Mesothelial cell of epicardium (in vitro differentiated cells): Measurements from ENCODE around the gene MYO6. TPM values are rescaled to one million over a fixed set of nuclear protein-coding genes. Genes with fewer than 3 reads are reported as not detected.

Source experiments
- DNase-seq, 2 experiments: peaks; one replicate each; pipeline ENCODE4 v3.0.0; 2021; ENCODE audit warnings: low spot score in 2 of 2; ENCODE audit not compliant: unreplicated experiment in 2 of 2
- H3K27ac Mint-ChIP-seq: 2 replicates; pipeline ENCODE4 v1.8.0; 2021; ENCODE audit warnings: mixed read lengths
- H3K27me3 Mint-ChIP-seq: 2 replicates; pipeline ENCODE4 v1.8.0; 2021; ENCODE audit warnings: low read depth, mixed read lengths
- H3K36me3 Mint-ChIP-seq: 2 replicates; pipeline ENCODE4 v1.8.0; 2021; ENCODE audit warnings: mixed read lengths
- H3K4me1 Mint-ChIP-seq: 2 replicates; pipeline ENCODE4 v1.8.0; 2021; ENCODE audit warnings: mixed read lengths
- H3K4me3 Mint-ChIP-seq: 2 replicates; pipeline ENCODE4 v1.8.0; 2021; ENCODE audit warnings: mild to moderate bottlenecking, moderate library complexity, mixed read lengths
- H3K9me3 Mint-ChIP-seq: 2 replicates; pipeline ENCODE4 v1.8.0; 2021; ENCODE audit warnings: mixed read lengths
- CTCF ChIP-seq: fragments of 200-600 bp; sonication (generic); IDR thresholded peaks from one replicate; pipeline ENCODE4 v1.5.0; 2021; ENCODE audit warnings: antibody characterized with exemption; ENCODE audit not compliant: unreplicated experiment
- total RNA-seq: library from RNA; stranded (reverse); gene quantifications from 3 replicates; pipeline ENCODE4 v1.2.1, GENCODE V29; 2021

The MYO6 gene
- total RNA-seq, 1 donor from 2014 or later: 70.0 TPM

DNA sequence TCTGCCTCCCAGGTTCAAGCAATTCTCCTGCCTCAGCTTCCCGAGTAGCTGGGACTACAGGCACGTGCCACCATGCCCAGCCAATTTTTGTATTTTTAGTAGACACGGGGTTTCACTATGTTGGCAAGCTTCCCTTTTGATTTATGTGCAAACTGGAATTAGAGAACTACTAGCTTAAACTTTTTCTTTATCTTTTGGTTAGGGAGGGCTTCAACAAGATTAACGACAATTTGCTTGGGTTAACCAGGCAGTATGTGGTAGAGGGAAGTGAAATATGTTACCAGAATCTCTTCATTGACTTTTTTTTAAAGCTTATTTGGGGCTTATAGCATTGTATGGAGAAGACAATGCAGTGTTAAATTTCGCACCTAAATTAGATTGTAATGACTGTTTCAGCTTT is 9.0 kb downstream of the MYO6 start:
- DNase-seq: no peak
- Mint-ChIP-seq H3K36me3 (peaks cover 5% of the 10 kb centered on the region), H3K4me1 (peaks cover 24% of the 10 kb centered on the region), H3K27me3 (no peaks in the 10 kb centered on the region), H3K27ac (no peak overlapping the region), H3K9me3 (no peaks in the 10 kb centered on the region), H3K4me3 (no peak overlapping the region)
- no peak for TF ChIP-seq CTCF

DNA sequence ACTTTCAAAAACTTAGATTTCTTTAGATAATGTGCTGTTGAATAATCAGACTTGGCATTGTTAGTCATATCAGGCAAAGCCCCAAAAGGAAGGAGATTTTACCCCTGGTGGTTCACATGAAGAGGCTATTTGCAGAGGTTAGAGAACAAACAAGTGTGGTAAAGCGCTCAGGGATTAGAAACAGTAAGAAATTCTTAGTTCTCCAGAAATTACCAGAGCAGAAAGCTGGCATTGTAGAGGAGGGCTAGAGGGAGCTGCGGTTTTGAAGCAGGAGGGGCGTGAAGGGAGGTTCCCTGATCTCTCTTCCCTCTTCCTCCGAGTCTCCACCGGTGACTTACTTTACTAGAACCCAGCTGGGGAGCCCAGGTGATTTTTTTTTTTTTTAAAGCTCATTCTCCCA is 10.2 kb downstream of the MYO6 start:
- TF ChIP-seq CTCF: no peak
- Mint-ChIP-seq H3K36me3 (peaks cover 9% of the 10 kb centered on the region), H3K27me3 (no peaks in the 10 kb centered on the region), H3K4me3 (no peak overlapping the region), H3K4me1 (peaks cover 22% of the 10 kb centered on the region), H3K27ac (no peak overlapping the region), H3K9me3 (no peaks in the 10 kb centered on the region)
- no peak for DNase-seq

GRCh38 chr6:75760320-75760719 is 11.3 kb downstream of the MYO6 start:
- Mint-ChIP-seq H3K9me3 (no peaks in the 10 kb centered on the region), H3K27me3 (no peaks in the 10 kb centered on the region), H3K4me3 (no peak overlapping the region), H3K4me1 (peaks cover 20% of the 10 kb centered on the region), H3K27ac (peak overlapping the region; percentile 19), H3K36me3 (peaks cover 9% of the 10 kb centered on the region)
- no peak for TF ChIP-seq CTCF
- DNase-seq: no peak

- H3K9me3 Mint-ChIP-seq: no peaks in the 10 kb centered on the region
- no peak for DNase-seq
- H3K27me3 Mint-ChIP-seq: no peaks in the 10 kb centered on the region
- H3K36me3 Mint-ChIP-seq: peaks cover 9% of the 10 kb centered on the region
- no peak overlapping the region for H3K4me3 Mint-ChIP-seq
- peaks cover 20% of the 10 kb centered on the region for H3K4me1 Mint-ChIP-seq
- H3K27ac Mint-ChIP-seq: no peak overlapping the region
- TF ChIP-seq CTCF: no peak
Measured at GRCh38 chr6:75761489-75761888, 12.4 kb downstream of the MYO6 start.

GRCh38 chr6:75762063-75762462 is 13.0 kb downstream of the MYO6 start:
- Mint-ChIP-seq H3K27ac (no peak overlapping the region), H3K27me3 (no peaks in the 10 kb centered on the region), H3K9me3 (no peaks in the 10 kb centered on the region), H3K36me3 (peaks cover 9% of the 10 kb centered on the region), H3K4me3 (no peak overlapping the region), H3K4me1 (peaks cover 20% of the 10 kb centered on the region)
- DNase-seq: no peak
- no peak for TF ChIP-seq CTCF

- Mint-ChIP-seq H3K9me3 (no peaks in the 10 kb centered on the region), H3K4me1 (no peaks in the 10 kb centered on the region), H3K4me3 (no peak overlapping the region), H3K27me3 (no peaks in the 10 kb centered on the region), H3K27ac (no peak overlapping the region), H3K36me3 (peaks cover 11% of the 10 kb centered on the region)
- DNase-seq: no peak
- no peak for TF ChIP-seq CTCF
Measured at GRCh38 chr6:75766387-75766786, 17.3 kb downstream of the MYO6 start.
